HCT116 (cell line): ENCODE data around the gene FAM110C. TPM values are rescaled to one million over a fixed set of nuclear protein-coding genes. Genes with fewer than 3 reads are reported as not detected.

Experiments
- ATAC-seq: fragments of 200-7000 bp; cut with Tn5 transposase; 2 replicates; pipeline ENCODE4 v1.9.1; 2020; ENCODE audit warnings: mild to moderate bottlenecking, moderate library complexity
- BruUV-seq: library from RNA; stranded (reverse); fragments of 400-500 nt; replicated peaks from 2 replicates; lab custom pipeline; 2021; lab: Mats Ljungman, UMichigan
- CTCF ChIA-PET: fragments of 300-600 bp; sonication (Branson Sonifier 250); formaldehyde crosslinking; loops from one replicate; lab custom pipeline; 2021; ENCODE audit warnings: antibody characterized with exemption; lab: Charles Lee
- POLR2A ChIA-PET: fragments of 300-600, 350-600 bp; sonication (Branson Sonifier 250); formaldehyde crosslinking; loops from one replicate; lab custom pipeline; 2021; ENCODE audit warnings: antibody characterized with exemption; lab: Charles Lee
- RAD21 ChIA-PET, 2 experiments: fragments of 300-600 bp; sonication (Branson Sonifier 250); formaldehyde crosslinking; loops; one replicate each; lab custom pipeline; 2023; ENCODE audit warnings: low total read pairs in 2 of 2; ENCODE audit not compliant: uncharacterized antibody in 2 of 2, unreplicated experiment in 2 of 2, low non-redundant PET in 1 of 2; lab: Charles Lee
- DNase-seq: peaks from one replicate; pipeline ENCODE4 v3.0.0-alpha.2; 2010; ENCODE audit warnings: low read depth, low spot score
- H2AFZ ChIP-seq: fragments of 200-600 bp; shearing (Covaris generic), sonication (generic); 2 replicates; pipeline ENCODE4 v1.6.1; 2017; ENCODE audit warnings: low read depth, mixed run types, mixed read lengths, antibody characterized with exemption, low read length; ENCODE audit not compliant: poor library complexity, severe bottlenecking
- H3K27ac ChIP-seq: 2 replicates; pipeline ENCODE4 v1.5.1; 2012; ENCODE audit warnings: low read depth, low read length
- H3K27me3 ChIP-seq: fragments of 200-600 bp; sonication (generic); 2 replicates; pipeline ENCODE4 v1.6.1; 2016; ENCODE audit warnings: mixed run types, low read length, mixed read lengths; ENCODE audit not compliant: insufficient read depth
- H3K36me3 ChIP-seq, 2 experiments: fragments of 200-500 bp in 1 of 2; fragments of 200-600 bp in 1 of 2; sonication (Bioruptor generic) in 1 of 2; sonication (generic) in 1 of 2; 2 replicates each; pipeline versions ENCODE4 v1.5.1 to v1.6.1; 2014 to 2016; ENCODE audit warnings: low read length in 2 of 2, inconsistent platforms in 1 of 2, mixed read lengths in 1 of 2, mixed run types in 1 of 2; ENCODE audit not compliant: insufficient read depth in 2 of 2, control insufficient read depth in 1 of 2
- H3K4me1 ChIP-seq, 2 experiments: fragments of 200-600 bp in 1 of 2; sonication (generic) in 1 of 2; 2 replicates each; pipeline versions ENCODE4 v1.5.1 to v1.6.1; 2012 to 2017; ENCODE audit warnings: low read length in 2 of 2, inconsistent platforms in 1 of 2, mild to moderate bottlenecking in 1 of 2, mixed read lengths in 1 of 2, mixed run types in 1 of 2, moderate library complexity in 1 of 2; ENCODE audit not compliant: insufficient read depth in 2 of 2, control insufficient read depth in 1 of 2
- H3K4me2 ChIP-seq: fragments of 200-600 bp; sonication (generic); 2 replicates; pipeline ENCODE4 v1.6.1; 2017; ENCODE audit warnings: mixed run types, low read length, mixed read lengths
- H3K4me3 ChIP-seq, 2 experiments: fragments of 200-600 bp in 1 of 2; sonication (generic) in 1 of 2; replicated peaks in 1 of 2; 2 replicates each; pipeline ENCODE4 v1.5.1; 2011 to 2016; ENCODE audit warnings: low read length in 2 of 2, control low read depth in 1 of 2, low read depth in 1 of 2, mild to moderate bottlenecking in 1 of 2, mixed read lengths in 1 of 2, mixed run types in 1 of 2
- H3K79me2 ChIP-seq: fragments of 200-600 bp; sonication (generic); 2 replicates; pipeline ENCODE4 v1.6.1; 2017; ENCODE audit warnings: mild to moderate bottlenecking, mixed run types, low read length, moderate library complexity, mixed read lengths; ENCODE audit not compliant: insufficient read depth
- H3K9ac ChIP-seq: fragments of 200-600 bp; sonication (generic); 2 replicates; pipeline ENCODE4 v1.6.1; 2016; ENCODE audit warnings: low read length, mixed read lengths
- H3K9me2 ChIP-seq: fragments of 200-600 bp; sonication (generic), shearing (Covaris generic); 2 replicates; pipeline ENCODE4 v1.6.1; 2017; ENCODE audit warnings: mixed run types, mild to moderate bottlenecking, moderate library complexity; ENCODE audit not compliant: insufficient read depth
- H3K9me3 ChIP-seq, 2 experiments: fragments of 200-500 bp in 1 of 2; fragments of 200-600 bp in 1 of 2; sonication (Bioruptor generic) in 1 of 2; sonication (generic) in 1 of 2; 2 replicates each; pipeline ENCODE4 v1.6.1; 2014 to 2017; ENCODE audit warnings: low read length in 2 of 2, mixed read lengths in 2 of 2, inconsistent platforms in 1 of 2, low read depth in 1 of 2, mild to moderate bottlenecking in 1 of 2, mixed run types in 1 of 2, moderate library complexity in 1 of 2; ENCODE audit not compliant: control insufficient read depth in 1 of 2, insufficient read depth in 1 of 2
- H4K20me1 ChIP-seq: fragments of 200-600 bp; sonication (generic), shearing (Covaris generic); 2 replicates; pipeline ENCODE4 v1.6.1; 2017; ENCODE audit warnings: mixed run types, mild to moderate bottlenecking, moderate library complexity; ENCODE audit not compliant: insufficient read depth
- CTCF ChIP-seq, 3 experiments: fragments of 200-600 bp in 1 of 3; sonication (generic) in 1 of 3; IDR thresholded peaks in 2 of 3; conservative IDR thresholded peaks in 1 of 3; 2 replicates each; pipeline ENCODE4 v1.5.1; 2012 to 2017; ENCODE audit warnings: low read depth in 2 of 3, low read length in 2 of 3, antibody characterized with exemption in 1 of 3, borderline replicate concordance in 1 of 3, control low read depth in 1 of 3, mild to moderate bottlenecking in 1 of 3, mixed read lengths in 1 of 3, mixed run types in 1 of 3, moderate library complexity in 1 of 3; ENCODE audit not compliant: insufficient read depth in 1 of 3
- EZH2 ChIP-seq: fragments of 200-600 bp; sonication (generic); IDR thresholded peaks from 2 replicates; pipeline ENCODE4 v1.6.1; 2017; ENCODE audit warnings: antibody characterized with exemption, mixed run types
- EZH2phosphoT487 ChIP-seq: fragments of 200-600 bp; IDR thresholded peaks from 2 replicates; pipeline ENCODE4 v1.6.1; 2018; ENCODE audit warnings: antibody characterized with exemption, borderline replicate concordance
- POLR2AphosphoS5 ChIP-seq: IDR thresholded peaks from 2 replicates; pipeline ENCODE4 v1.6.1; 2011; ENCODE audit warnings: mild to moderate bottlenecking, low read depth, low read length, moderate library complexity
- RAD21 ChIP-seq: IDR thresholded peaks from 2 replicates; pipeline ENCODE4 v1.6.1; 2012; ENCODE audit warnings: low read depth, mild to moderate bottlenecking
- SIN3A ChIP-seq: IDR thresholded peaks from 2 replicates; pipeline ENCODE4 v1.6.1; 2012; ENCODE audit warnings: low read depth
- SRF ChIP-seq: IDR thresholded peaks from 2 replicates; pipeline ENCODE4 v1.6.1; 2012; ENCODE audit warnings: low read depth
- YY1 ChIP-seq: IDR thresholded peaks from 2 replicates; pipeline ENCODE4 v1.6.1; 2011; ENCODE audit warnings: low read length, low read depth, moderate library complexity, mild to moderate bottlenecking; ENCODE audit not compliant: insufficient replicate concordance; ENCODE audit errors: extremely low read depth
- ZFX ChIP-seq: fragments of 450-650 bp; IDR thresholded peaks from 2 replicates; pipeline ENCODE4 v1.6.1; 2017
- intact Hi-C: fragments of 100-400 bp; cut with micrococcal nuclease; formaldehyde crosslinking; loops from 2 replicates; pipeline ENCODE4 v1.10.0; 2022
- total RNA-seq: library from RNA; stranded (reverse); gene quantifications from one replicate; pipeline ENCODE4 v1.2.1, GENCODE V29; 2021; ENCODE audit not compliant: unreplicated experiment
- TF ChIP-seq, protein P1 (sequence below): IDR thresholded peaks from 2 replicates; pipeline ENCODE4 v1.6.1; 2012; ENCODE audit warnings: low read depth

FAM110C gene
- total RNA-seq, 1 experiment from 2014 or later, result 20.3 TPM

- TF ChIP-seq, protein P1, sequence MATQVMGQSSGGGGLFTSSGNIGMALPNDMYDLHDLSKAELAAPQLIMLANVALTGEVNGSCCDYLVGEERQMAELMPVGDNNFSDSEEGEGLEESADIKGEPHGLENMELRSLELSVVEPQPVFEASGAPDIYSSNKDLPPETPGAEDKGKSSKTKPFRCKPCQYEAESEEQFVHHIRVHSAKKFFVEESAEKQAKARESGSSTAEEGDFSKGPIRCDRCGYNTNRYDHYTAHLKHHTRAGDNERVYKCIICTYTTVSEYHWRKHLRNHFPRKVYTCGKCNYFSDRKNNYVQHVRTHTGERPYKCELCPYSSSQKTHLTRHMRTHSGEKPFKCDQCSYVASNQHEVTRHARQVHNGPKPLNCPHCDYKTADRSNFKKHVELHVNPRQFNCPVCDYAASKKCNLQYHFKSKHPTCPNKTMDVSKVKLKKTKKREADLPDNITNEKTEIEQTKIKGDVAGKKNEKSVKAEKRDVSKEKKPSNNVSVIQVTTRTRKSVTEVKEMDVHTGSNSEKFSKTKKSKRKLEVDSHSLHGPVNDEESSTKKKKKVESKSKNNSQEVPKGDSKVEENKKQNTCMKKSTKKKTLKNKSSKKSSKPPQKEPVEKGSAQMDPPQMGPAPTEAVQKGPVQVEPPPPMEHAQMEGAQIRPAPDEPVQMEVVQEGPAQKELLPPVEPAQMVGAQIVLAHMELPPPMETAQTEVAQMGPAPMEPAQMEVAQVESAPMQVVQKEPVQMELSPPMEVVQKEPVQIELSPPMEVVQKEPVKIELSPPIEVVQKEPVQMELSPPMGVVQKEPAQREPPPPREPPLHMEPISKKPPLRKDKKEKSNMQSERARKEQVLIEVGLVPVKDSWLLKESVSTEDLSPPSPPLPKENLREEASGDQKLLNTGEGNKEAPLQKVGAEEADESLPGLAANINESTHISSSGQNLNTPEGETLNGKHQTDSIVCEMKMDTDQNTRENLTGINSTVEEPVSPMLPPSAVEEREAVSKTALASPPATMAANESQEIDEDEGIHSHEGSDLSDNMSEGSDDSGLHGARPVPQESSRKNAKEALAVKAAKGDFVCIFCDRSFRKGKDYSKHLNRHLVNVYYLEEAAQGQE, result no peak
- TF ChIP-seq SIN3A (no peak; the same call in 1 of the 2 replicates), ZFX (no peak)
- TF ChIP-seq, all 23 proteins: peak for 0
Measured at GRCh38 chr2:45342-46130, 769 bp downstream of the FAM110C start (continued).

GRCh38 chr2:44748-45341 is 1.5 kb downstream of the FAM110C start:
- DNase-seq (no peak), ATAC-seq (no peak)
- peak overlapping the region; percentile 98 for H3K4me2 ChIP-seq
- H4K20me1 ChIP-seq, result no peaks in the 10 kb centered on the region
- H3K79me2 ChIP-seq, result peaks cover 37% of the 10 kb centered on the region
- H3K27me3 ChIP-seq, result no peaks in the 10 kb centered on the region
- H3K27ac ChIP-seq, result no peak overlapping the region; the same call in 1 of the 2 replicates
- no peaks in the 10 kb centered on the region for H3K9me2 ChIP-seq
- intact Hi-C loops, result no loop called here
- peaks cover 15 to 47% of the 10 kb centered on the region in 2 experiments for H3K4me1 ChIP-seq
- CTCF ChIA-PET, result interaction anchor here (1.0 to 1.3 kb wide), 2 partner anchors 96 to 98 kb away, joined by 3 to 8 read pairs; no protein-coding TSS in a partner anchor
- no peak for TF ChIP-seq POLR2AphosphoS5
- 0 out of 2 replicates have a peak, but pooled peaks have one; percentile 17 for TF ChIP-seq SIN3A
- 0 out of 6 replicates have a peak, but pooled peaks of 1 of the 3 experiments have one; percentile 6 for TF ChIP-seq CTCF (IDR thresholded peaks at IDR 0.05 in 2 of 3, conservative IDR thresholded peaks at IDR 0.05 in 1 of 3; ENCODE audit: borderline replicate concordance in 1 of 3, insufficient read depth in 1 of 3, low read depth in 2 of 3, low read length in 2 of 3)
- no peak for TF ChIP-seq EZH2phosphoT487
- TF ChIP-seq SRF, result no peak
- TF ChIP-seq YY1, result no peak
- 0 out of 2 replicates have a peak, but pooled peaks have one; percentile 28 for TF ChIP-seq RAD21
- no peak for TF ChIP-seq EZH2
- no peak overlapping the region for H2AFZ ChIP-seq
- RAD21 ChIA-PET, result interaction anchor here in 1 of 2 experiments (0.8 kb wide), 1 partner anchor 97 kb away, joined by 3 read pairs; no protein-coding TSS in a partner anchor
- no TSS peak for BruUV-seq
- H3K36me3 ChIP-seq, result peaks cover 9 to 26% of the 10 kb centered on the region in 2 experiments
- POLR2A ChIA-PET, result interaction anchor here (1.3 kb wide), 2 partner anchors 9 to 11 kb away, joined by 5 to 8 read pairs; no protein-coding TSS in a partner anchor
- H3K9me3 ChIP-seq, result no peaks in the 10 kb centered on the region
- peak overlapping the region; percentile 65 to 73 for H3K4me3 ChIP-seq
- peak overlapping the region; percentile 76 for H3K9ac ChIP-seq
